Tibial artery (tissue), 4 donors: ENCODE measurements around the gene NKX2-2.

Experiments
- DNase-seq, 2 donors: peaks; one replicate each; pipeline ENCODE4 v3.0.0-alpha.2; 2019
- H3K27ac ChIP-seq, 2 donors: fragments of 200-600 bp; sonication (generic) in 1 of 2; 1 replicate in 1 of 2; 2 replicates in 1 of 2; pipeline ENCODE4 v1.5.1; 2018 to 2019; ENCODE audit warnings: mild to moderate bottlenecking in 1 of 2
- H3K27me3 ChIP-seq, 2 donors: fragments of 200-600 bp; sonication (generic) in 1 of 2; one replicate each; pipeline versions ENCODE4 v1.5.1 to v1.6.0; 2016 to 2019
- H3K36me3 ChIP-seq, 3 donors: fragments of 200-600 bp; sonication (generic) in 2 of 3; one replicate each; pipeline ENCODE4 v1.5.1; 2016 to 2019; ENCODE audit warnings: mild to moderate bottlenecking in 2 of 3
- H3K4me1 ChIP-seq, 4 donors: fragments of 200-600 bp; sonication (generic) in 2 of 4; 1 replicate in 3 of 4; 2 replicates in 1 of 4; pipeline ENCODE4 v1.5.1; 2016 to 2019
- H3K4me3 ChIP-seq, 2 donors: fragments of 200-600 bp; sonication (generic) in 1 of 2; 1 replicate in 1 of 2; 2 replicates in 1 of 2; pipeline ENCODE4 v1.5.1; 2018 to 2019; ENCODE audit warnings: mild to moderate bottlenecking in 2 of 2
- H3K9me3 ChIP-seq, 3 donors: fragments of 200-600 bp; sonication (generic) in 1 of 3; one replicate each; pipeline ENCODE4 v1.5.1; 2016 to 2019
- intact Hi-C: fragments of 100-400 bp; cut with DNase I; formaldehyde crosslinking; loops from one replicate; pipeline ENCODE4 v1.15.0; 2023; ENCODE audit warnings: low total_unique reads
- TF ChIP-seq, protein P1 (sequence below), 2 experiments: fragments of 200-600 bp in 1 of 2; fragments of 450-650 bp in 1 of 2; IDR thresholded peaks; one replicate each; pipeline ENCODE4 v1.5.1; 2017 to 2019; ENCODE audit warnings: antibody characterized with exemption in 2 of 2, mild to moderate bottlenecking in 1 of 2, moderate library complexity in 1 of 2

Gene NKX2-2

DNA sequence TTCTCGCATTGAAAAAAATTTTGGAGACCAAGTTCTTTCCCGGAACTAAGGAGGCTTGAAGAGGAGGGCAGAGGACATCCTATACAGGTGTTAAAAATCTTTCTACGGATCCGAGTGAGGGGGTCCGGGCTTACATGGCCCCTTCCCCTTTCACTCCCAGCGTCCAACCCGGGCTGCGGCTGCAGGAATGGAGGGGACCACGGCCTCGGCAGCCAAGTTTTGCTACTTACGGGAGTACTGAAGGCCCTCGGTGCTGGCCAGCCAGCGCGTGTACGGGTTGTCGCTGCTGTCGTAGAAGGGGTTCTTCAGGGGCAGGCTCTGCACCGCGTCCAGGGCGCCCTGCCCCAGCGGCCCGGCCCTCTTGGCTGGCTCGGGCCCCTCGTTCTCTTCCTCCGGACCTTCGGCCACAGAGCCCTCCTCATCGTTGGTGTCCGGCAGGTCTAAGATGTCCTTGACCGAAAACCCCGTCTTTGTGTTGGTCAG, 642 bp downstream of the NKX2-2 start:
- DNase-seq = no peak
- peak overlapping the region; percentile 22 to 43 for H3K4me3 ChIP-seq
- intact Hi-C loops = no loop called here
- no peaks in the 10 kb centered on the region for H3K36me3 ChIP-seq
- no peaks in the 10 kb centered on the region for H3K9me3 ChIP-seq
- H3K4me1 ChIP-seq = peaks cover 0 to 81% (median 66%) of the 10 kb centered on the region in 4 donors
- peaks cover 0 to 100% of the 10 kb centered on the region in 2 donors for H3K27me3 ChIP-seq
- H3K27ac ChIP-seq = no peak overlapping the region
- TF ChIP-seq, protein P1, sequence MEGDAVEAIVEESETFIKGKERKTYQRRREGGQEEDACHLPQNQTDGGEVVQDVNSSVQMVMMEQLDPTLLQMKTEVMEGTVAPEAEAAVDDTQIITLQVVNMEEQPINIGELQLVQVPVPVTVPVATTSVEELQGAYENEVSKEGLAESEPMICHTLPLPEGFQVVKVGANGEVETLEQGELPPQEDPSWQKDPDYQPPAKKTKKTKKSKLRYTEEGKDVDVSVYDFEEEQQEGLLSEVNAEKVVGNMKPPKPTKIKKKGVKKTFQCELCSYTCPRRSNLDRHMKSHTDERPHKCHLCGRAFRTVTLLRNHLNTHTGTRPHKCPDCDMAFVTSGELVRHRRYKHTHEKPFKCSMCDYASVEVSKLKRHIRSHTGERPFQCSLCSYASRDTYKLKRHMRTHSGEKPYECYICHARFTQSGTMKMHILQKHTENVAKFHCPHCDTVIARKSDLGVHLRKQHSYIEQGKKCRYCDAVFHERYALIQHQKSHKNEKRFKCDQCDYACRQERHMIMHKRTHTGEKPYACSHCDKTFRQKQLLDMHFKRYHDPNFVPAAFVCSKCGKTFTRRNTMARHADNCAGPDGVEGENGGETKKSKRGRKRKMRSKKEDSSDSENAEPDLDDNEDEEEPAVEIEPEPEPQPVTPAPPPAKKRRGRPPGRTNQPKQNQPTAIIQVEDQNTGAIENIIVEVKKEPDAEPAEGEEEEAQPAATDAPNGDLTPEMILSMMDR (IDR thresholded peaks at IDR 0.05) = no peak

DNA sequence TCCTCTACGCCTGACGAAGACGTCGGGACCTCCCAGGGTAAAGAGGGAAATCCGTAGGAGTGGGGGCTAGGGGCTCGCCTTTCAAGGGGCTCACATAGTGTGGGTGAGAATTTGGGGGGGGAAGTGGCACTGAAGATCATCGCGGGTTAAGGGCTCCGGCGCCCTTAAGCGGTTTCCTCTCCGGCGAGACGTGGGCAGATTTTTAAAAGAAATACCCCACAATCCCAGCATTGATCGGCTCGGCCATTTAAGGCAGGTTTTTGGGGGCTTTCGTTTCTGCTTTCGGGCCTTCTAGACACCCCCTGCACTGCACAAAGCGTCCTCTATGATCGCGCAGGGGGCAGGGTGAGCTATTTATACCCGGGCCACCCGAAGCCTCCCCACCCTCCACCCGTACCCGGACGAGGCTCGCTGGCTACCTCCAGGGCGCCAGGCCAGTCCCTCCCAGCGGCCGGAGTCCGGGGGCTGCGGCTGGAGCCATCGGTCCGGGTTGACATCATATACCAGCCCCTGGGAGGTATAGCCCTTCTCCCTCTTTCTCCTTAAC, 1.2 kb downstream of the NKX2-2 start:
- no peaks in the 10 kb centered on the region for H3K9me3 ChIP-seq
- no peak overlapping the region for H3K27ac ChIP-seq
- peaks cover 0 to 100% of the 10 kb centered on the region in 2 donors for H3K27me3 ChIP-seq
- DNase-seq = no peak
- intact Hi-C loops = no loop called here
- TF ChIP-seq, protein P1 (IDR thresholded peaks at IDR 0.05) = no peak
- no peaks in the 10 kb centered on the region for H3K36me3 ChIP-seq
- peaks cover 0 to 81% (median 65%) of the 10 kb centered on the region in 4 donors for H3K4me1 ChIP-seq
- H3K4me3 ChIP-seq = peak overlapping the region; percentile 22 to 43

GRCh38 chr20:21511850-21512633, 1.8 kb downstream of the NKX2-2 start:
- Histone ChIP-seq H3K4me1 (peaks cover 0 to 79% (median 62%) of the 10 kb centered on the region in 4 donors), H3K27ac (no peak overlapping the region), H3K27me3 (peaks cover 0 to 100% of the 10 kb centered on the region in 2 donors), H3K9me3 (no peaks in the 10 kb centered on the region), H3K36me3 (no peaks in the 10 kb centered on the region), H3K4me3 (peak overlapping the region; percentile 12 to 43)
- intact Hi-C loops = no loop called here
- TF ChIP-seq, protein P1 (IDR thresholded peaks at IDR 0.05) = no peak
- DNase-seq = no peak

GRCh38 chr20:21511485-21511849, 2.4 kb downstream of the NKX2-2 start:
- DNase-seq = no peak
- Histone ChIP-seq H3K27ac (no peak overlapping the region), H3K4me3 (no peak overlapping the region), H3K27me3 (peaks cover 0 to 100% of the 10 kb centered on the region in 2 donors), H3K9me3 (no peaks in the 10 kb centered on the region), H3K4me1 (peaks cover 0 to 76% (median 61%) of the 10 kb centered on the region in 4 donors), H3K36me3 (no peaks in the 10 kb centered on the region)
- TF ChIP-seq, protein P1 (IDR thresholded peaks at IDR 0.05) = no peak
- intact Hi-C loops = no loop called here

GRCh38 chr20:21510414-21511384, 3.2 kb downstream of the NKX2-2 start:
- TF ChIP-seq, protein P1 (IDR thresholded peaks at IDR 0.05) = no peak
- intact Hi-C loops = no loop called here
- no peaks in the 10 kb centered on the region for H3K36me3 ChIP-seq
- peaks cover 0 to 76% (median 65%) of the 10 kb centered on the region in 4 donors for H3K4me1 ChIP-seq
- H3K27me3 ChIP-seq = peaks cover 3 to 100% of the 10 kb centered on the region in 2 donors
- H3K27ac ChIP-seq = no peak overlapping the region
- no peak for DNase-seq
- peak overlapping the region; percentile 19 to 45 for H3K4me3 ChIP-seq
- no peaks in the 10 kb centered on the region for H3K9me3 ChIP-seq
